Effector memory CD4-positive, alpha-beta T cell (primary cell): ENCODE results near the gene CLASP2.
"Not testable (repeated sequence)": the region's sequence is repeated elsewhere in the genome, so short reads cannot be mapped to it uniquely, and the experiment has no call there.

Experiments
- DNase-seq, 3 donors: peaks; one replicate each; pipeline ENCODE4 v3.0.0-alpha.2; 2020
- H3K27ac ChIP-seq: 2 replicates; pipeline ENCODE4 v1.7.0; 2013; ENCODE audit warnings: mild to moderate bottlenecking, low read length, moderate library complexity; ENCODE audit not compliant: insufficient read depth, poor library complexity, severe bottlenecking
- H3K27me3 ChIP-seq: replicated peaks from 2 replicates; pipeline ENCODE4 v1.7.0; 2013; ENCODE audit warnings: mild to moderate bottlenecking, low read length; ENCODE audit not compliant: insufficient read depth, control insufficient read depth, poor library complexity, severe bottlenecking
- H3K36me3 ChIP-seq: 2 replicates; pipeline ENCODE4 v1.7.0; 2013; ENCODE audit warnings: mild to moderate bottlenecking, low read length, moderate library complexity; ENCODE audit not compliant: control insufficient read depth, insufficient read depth
- H3K4me1 ChIP-seq: 2 replicates; pipeline ENCODE4 v1.7.0; 2013; ENCODE audit warnings: low read length, mild to moderate bottlenecking; ENCODE audit not compliant: control insufficient read depth, insufficient read depth, poor library complexity, severe bottlenecking
- H3K4me3 ChIP-seq: 2 replicates; pipeline ENCODE4 v1.7.0; 2013; ENCODE audit warnings: low read length, low read depth, mild to moderate bottlenecking; ENCODE audit not compliant: insufficient read depth, poor library complexity, severe bottlenecking
- H3K9me3 ChIP-seq: 2 replicates; pipeline ENCODE4 v1.7.0; 2013; ENCODE audit warnings: mild to moderate bottlenecking, low read length, moderate library complexity; ENCODE audit not compliant: control insufficient read depth

The CLASP2 gene

DNA sequence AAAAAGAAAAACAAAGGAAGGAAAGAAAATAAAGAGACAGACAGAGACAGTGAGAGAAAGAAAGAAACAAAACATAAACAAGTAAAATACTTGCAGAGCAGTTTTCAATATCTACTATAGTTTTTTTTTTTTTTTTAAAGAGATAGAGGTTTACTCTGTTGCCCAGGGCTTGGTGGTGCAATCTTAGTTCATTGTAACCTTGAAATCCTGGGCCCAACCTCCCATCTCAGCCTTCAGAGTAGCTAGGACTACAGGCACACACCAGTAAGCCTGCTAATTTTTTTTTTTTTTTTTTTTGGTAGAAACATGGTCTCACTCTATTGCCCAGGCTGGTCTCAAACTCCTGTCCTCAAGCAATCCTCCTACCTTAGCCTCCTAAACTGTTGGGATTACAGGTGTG lies 23.1 kb downstream of the CLASP2 start:
- H3K27me3 ChIP-seq = no peaks in the 10 kb centered on the region
- no peak overlapping the region for H3K27ac ChIP-seq
- no peaks in the 10 kb centered on the region for H3K9me3 ChIP-seq
- H3K4me1 ChIP-seq = no peaks in the 10 kb centered on the region
- H3K36me3 ChIP-seq = peaks cover 8% of the 10 kb centered on the region
- no peak for DNase-seq
- H3K4me3 ChIP-seq = no peak overlapping the region

DNA sequence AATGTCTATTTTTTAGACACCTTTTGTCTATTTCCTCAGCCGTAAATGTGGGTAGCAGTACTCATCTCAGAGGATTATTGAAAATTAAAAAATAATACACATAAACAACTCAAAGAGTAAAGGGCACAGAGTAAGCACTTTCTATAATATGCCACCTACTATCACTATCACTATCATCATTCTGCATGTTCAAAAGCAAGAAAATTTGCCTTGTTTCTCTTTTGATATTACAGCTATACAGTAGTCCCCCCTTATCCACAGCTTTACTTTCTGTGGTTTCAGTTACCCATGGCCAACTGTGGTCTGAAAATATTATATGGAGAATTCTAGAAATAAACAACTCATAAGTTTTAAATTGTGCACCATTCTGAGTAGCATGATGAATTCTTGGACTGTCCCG lies 27.7 kb downstream of the CLASP2 start:
- Histone ChIP-seq H3K4me1 (no peaks in the 10 kb centered on the region), H3K27ac (no peak overlapping the region), H3K36me3 (peaks cover 14% of the 10 kb centered on the region), H3K27me3 (no peaks in the 10 kb centered on the region), H3K4me3 (no peak overlapping the region), H3K9me3 (no peaks in the 10 kb centered on the region)
- no peak for DNase-seq

DNA sequence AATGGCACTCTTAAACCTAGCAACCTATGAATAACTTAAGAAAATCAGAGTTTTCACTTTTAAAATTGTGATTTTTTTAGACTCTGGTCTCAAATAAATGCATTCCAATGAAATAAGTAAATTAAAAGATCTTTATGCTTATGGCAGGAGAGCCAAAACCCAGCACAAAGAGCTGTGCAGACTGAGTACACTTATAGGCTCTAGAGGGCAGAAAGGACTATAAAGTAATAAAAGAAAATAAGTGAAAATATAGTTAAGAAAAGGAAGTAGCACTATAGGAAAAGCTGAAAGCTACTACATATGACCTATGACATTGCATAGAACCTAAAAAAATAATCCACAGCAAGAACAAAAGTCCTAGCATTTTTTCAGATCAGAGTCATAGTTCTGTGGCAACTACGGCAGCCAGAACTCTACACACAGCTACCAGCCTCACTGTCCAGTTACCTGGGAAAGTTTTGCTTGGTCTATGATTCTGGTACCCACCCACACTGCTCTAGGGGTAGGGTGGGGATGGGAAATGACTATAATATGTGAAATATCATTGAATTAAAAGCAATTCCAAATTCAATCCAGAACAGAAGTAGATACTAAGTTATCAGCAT lies 30.5 kb downstream of the CLASP2 start:
- Histone ChIP-seq H3K27ac (no peak overlapping the region), H3K4me3 (no peak overlapping the region), H3K27me3 (no peaks in the 10 kb centered on the region), H3K4me1 (no peaks in the 10 kb centered on the region), H3K36me3 (peaks cover 14% of the 10 kb centered on the region), H3K9me3 (no peaks in the 10 kb centered on the region)
- DNase-seq = no peak

DNA sequence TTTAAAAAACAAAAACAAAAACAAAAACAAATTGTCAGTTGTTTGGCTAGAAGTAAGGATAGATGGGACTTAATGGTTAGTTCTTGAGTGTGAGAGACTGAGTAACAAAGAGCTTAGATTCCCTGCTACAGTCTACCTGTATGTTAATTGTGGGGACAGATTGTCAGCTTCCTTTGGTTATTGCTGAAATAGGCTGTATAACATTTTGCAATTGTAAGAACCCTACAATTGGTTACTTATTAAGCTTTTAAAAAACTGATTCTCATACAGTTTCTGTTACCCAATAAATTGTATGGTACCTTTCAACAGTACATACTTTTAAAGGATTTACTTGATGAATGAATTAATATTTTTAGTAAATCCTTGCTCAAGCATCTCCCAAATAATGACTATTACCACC lies 35.3 kb downstream of the CLASP2 start:
- Histone ChIP-seq H3K27ac (no peak overlapping the region), H3K4me1 (no peaks in the 10 kb centered on the region), H3K4me3 (no peak overlapping the region), H3K27me3 (no peaks in the 10 kb centered on the region), H3K9me3 (no peaks in the 10 kb centered on the region), H3K36me3 (peaks cover 10% of the 10 kb centered on the region)
- DNase-seq = no peak

DNA sequence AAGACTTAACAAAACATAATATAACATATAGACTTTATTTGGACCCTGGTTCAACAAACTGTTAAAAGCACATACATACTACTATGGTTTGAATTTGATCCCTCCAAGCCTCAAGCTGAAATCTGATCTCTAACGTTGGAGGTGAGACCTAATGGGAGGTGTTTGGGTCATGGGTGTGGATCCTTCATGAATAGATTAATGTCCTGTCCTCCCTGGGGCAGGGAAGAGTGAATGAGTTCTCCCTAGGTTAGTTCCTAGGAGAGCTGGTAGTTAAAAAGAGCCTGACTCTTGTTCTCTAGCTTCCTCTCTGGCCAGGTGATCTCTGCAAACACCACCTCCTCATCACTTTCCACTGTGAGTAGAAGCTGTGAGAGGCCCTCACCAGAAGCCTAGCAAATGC lies 36.4 kb downstream of the CLASP2 start:
- Histone ChIP-seq H3K27ac (no peak overlapping the region), H3K4me1 (no peaks in the 10 kb centered on the region), H3K9me3 (no peaks in the 10 kb centered on the region), H3K36me3 (peaks cover 10% of the 10 kb centered on the region), H3K27me3 (no peaks in the 10 kb centered on the region), H3K4me3 (no peak overlapping the region)
- DNase-seq = no peak

DNA sequence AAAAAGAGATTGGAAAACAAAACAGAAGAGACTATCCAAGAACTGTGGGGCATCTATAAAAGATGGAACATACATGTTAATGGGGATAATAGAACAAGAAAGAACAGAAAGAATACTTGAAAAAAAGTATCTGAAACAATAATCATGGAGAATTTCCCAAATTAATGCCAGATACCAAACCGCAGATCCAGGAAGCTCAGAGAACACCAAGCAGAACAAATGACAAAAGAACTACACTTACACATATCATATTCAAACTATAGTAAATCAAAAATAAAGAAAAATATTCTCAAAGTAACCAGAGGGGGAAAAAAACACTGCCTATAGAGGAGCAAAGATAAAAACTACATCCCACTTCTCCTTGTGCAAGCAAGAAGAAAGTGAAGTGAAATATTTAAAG lies 40.0 kb downstream of the CLASP2 start:
- no peaks in the 10 kb centered on the region for H3K27me3 ChIP-seq
- no peak overlapping the region for H3K4me3 ChIP-seq
- no peak for DNase-seq
- H3K9me3 ChIP-seq = no peaks in the 10 kb centered on the region
- no peak overlapping the region for H3K27ac ChIP-seq
- peaks cover 5% of the 10 kb centered on the region for H3K36me3 ChIP-seq
- H3K4me1 ChIP-seq = no peaks in the 10 kb centered on the region

DNA sequence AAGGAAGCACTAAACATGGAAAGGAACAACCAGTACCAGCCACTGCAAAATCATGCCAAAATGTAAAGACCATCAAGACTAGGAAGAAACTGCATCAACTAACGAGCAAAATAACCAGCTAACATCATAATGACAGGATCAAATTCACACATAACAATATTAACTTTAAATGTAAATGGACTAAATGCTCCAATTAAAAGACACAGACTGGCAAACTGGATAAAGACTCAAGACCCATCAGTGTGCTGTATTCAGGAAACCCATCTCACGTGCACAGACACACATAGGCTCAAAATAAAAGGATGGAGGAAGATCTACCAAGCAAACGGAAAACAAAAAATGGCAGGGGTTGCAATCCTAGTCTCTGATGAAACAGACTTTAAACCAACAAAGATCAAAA lies 44.6 kb downstream of the CLASP2 start:
- H3K4me3 ChIP-seq, H3K27me3 ChIP-seq, H3K9me3 ChIP-seq, H3K27ac ChIP-seq, DNase-seq, H3K36me3 ChIP-seq, H3K4me1 ChIP-seq: not testable (repeated sequence)

DNA sequence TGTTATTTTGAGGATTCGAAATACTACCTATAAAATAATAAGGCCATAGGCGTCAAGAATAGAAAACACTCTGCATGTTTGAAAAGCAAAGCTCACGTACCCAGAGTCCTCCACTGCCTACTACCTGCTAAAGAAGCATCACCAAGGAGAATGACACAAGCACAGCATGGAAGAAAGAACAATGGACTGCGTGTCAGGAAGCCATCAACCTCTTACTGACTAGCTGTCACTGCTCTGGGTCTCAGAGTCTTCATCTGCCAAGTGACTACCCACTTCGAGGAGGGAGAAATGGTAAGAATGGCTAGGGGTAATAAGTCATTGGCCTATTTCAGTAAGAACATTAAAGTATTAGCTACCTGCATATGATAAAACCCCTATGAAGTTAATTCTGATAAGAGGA lies 49.4 kb downstream of the CLASP2 start:
- no peaks in the 10 kb centered on the region for H3K36me3 ChIP-seq
- no peaks in the 10 kb centered on the region for H3K4me1 ChIP-seq
- H3K9me3 ChIP-seq = no peaks in the 10 kb centered on the region
- no peak overlapping the region for H3K4me3 ChIP-seq
- DNase-seq = no peak
- H3K27ac ChIP-seq = no peak overlapping the region
- H3K27me3 ChIP-seq = no peaks in the 10 kb centered on the region

DNA sequence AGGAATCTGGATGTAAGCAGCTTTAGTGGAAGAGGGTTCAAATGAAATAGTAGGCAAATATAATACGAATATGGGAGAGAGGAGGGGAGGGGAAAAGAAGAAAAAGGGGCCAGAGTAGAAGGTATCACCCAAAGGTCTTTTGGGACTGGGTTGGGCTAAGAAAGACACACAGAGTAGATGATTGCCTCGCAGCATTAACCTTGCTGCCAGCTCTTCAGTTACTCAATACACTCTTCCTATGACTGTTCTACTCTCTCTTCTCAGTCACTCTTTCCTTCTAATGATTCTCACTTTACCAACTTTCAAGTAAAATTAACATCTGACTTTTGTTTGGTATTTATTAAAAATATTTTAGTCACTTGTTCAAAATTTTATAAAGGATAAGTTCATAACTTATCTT lies 52.8 kb downstream of the CLASP2 start:
- Histone ChIP-seq H3K27ac (no peak overlapping the region), H3K4me3 (no peak overlapping the region), H3K4me1 (no peaks in the 10 kb centered on the region), H3K36me3 (no peaks in the 10 kb centered on the region), H3K9me3 (no peaks in the 10 kb centered on the region), H3K27me3 (no peaks in the 10 kb centered on the region)
- DNase-seq = no peak

DNA sequence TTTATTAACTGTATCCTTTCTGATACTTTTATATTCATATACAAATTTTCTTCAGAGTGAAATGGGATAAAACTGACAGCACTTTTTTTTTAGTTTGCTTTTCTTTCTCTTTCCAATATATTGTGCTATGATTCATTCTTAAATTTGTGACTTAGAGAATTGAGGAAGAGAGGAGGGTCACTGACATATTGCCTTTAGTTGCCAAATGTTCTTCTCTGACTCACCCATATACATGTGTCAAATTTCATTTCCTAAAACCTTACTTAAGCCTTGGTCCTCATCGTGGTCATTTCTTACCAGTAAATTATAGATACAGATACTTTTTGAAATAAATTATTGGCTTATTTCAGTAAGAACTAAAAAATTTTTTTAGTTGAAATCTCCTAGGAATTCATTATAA lies 53.9 kb downstream of the CLASP2 start:
- H3K4me3 ChIP-seq = no peak overlapping the region
- H3K27ac ChIP-seq = no peak overlapping the region
- DNase-seq = no peak

DNA sequence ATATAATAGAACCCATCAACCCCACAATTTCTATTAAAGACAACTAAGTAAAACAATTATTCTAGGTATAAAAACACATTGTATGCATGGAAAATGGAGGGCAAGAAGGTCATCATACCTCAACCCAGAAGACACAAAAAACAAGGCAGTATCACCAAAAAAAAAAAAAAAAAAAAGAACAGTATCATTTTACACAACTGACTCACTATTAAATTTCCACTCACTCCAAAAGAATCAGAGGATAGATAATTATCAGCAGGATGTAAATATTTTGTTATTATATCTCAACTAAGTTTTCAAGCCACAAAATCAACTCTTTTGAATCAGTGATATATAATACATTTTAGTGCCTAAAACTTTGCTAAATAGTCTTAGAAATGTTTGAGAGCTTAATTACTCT lies 55.0 kb downstream of the CLASP2 start:
- Histone ChIP-seq H3K36me3 (no peaks in the 10 kb centered on the region), H3K4me1 (no peaks in the 10 kb centered on the region), H3K27ac (no peak overlapping the region), H3K9me3 (no peaks in the 10 kb centered on the region), H3K4me3 (no peak overlapping the region), H3K27me3 (no peaks in the 10 kb centered on the region)
- no peak for DNase-seq

More for the DNA sequence above, 53.9 kb downstream of the CLASP2 start:
- Histone ChIP-seq H3K36me3 (no peaks in the 10 kb centered on the region), H3K9me3 (no peaks in the 10 kb centered on the region), H3K4me1 (no peaks in the 10 kb centered on the region), H3K27me3 (no peaks in the 10 kb centered on the region)
